Femur (tissue), 1 donor: ENCODE data around the gene PLXNA3.

ENCODE experiments used
- DNase-seq: peaks from one replicate; pipeline ENCODE4 v3.0.0-alpha.2; 2017

PLXNA3 gene

GRCh38 chrX:154436374-154436982, 21.6 kb upstream of the PLXNA3 start:
- peak; percentile 44 for DNase-seq

GRCh38 chrX:154436983-154437752, 20.9 kb upstream of the PLXNA3 start, which contains the start of gene GDI1:
Gene GDI1, plus strand, starts transcription at chrX:154437154. Its CDS starts 101 bp downstream, at chrX:154437255.
- DNase-seq: peak; percentile 54

GRCh38 chrX:154437971-154438893, 19.8 kb upstream of the PLXNA3 start:
- DNase-seq: no peak

GRCh38 chrX:154439841-154440240, 18.2 kb upstream of the PLXNA3 start:
- no peak for DNase-seq

- no peak for DNase-seq
Measured at GRCh38 chrX:154440623-154441357, 17.3 kb upstream of the PLXNA3 start.

- DNase-seq: no peak
Measured at GRCh38 chrX:154441564-154441963, 16.5 kb upstream of the PLXNA3 start.

GRCh38 chrX:154441984-154442707, 15.9 kb upstream of the PLXNA3 start:
- DNase-seq: no peak

GRCh38 chrX:154443479-154443910, 14.6 kb upstream of the PLXNA3 start:
- DNase-seq: no peak

- DNase-seq: peak; percentile 86
Measured at GRCh38 chrX:154443992-154444754, 13.9 kb upstream of the PLXNA3 start, which contains the start of gene FAM50A. Gene FAM50A, plus strand, starts transcription at chrX:154444141. Its CDS starts 95 bp downstream, at chrX:154444236.

GRCh38 chrX:154444755-154445246, 13.3 kb upstream of the PLXNA3 start:
- no peak for DNase-seq

GRCh38 chrX:154445776-154446175, 12.3 kb upstream of the PLXNA3 start:
- no peak for DNase-seq

GRCh38 chrX:154446430-154446829, 11.7 kb upstream of the PLXNA3 start:
- no peak for DNase-seq

GRCh38 chrX:154448484-154448883, 9.6 kb upstream of the PLXNA3 start:
- no peak for DNase-seq

- DNase-seq: no peak
Measured at GRCh38 chrX:154449618-154450017, 8.5 kb upstream of the PLXNA3 start.

GRCh38 chrX:154450312-154450711, 7.8 kb upstream of the PLXNA3 start:
- DNase-seq: no peak

GRCh38 chrX:154452823-154453222, 5.3 kb upstream of the PLXNA3 start:
- no peak for DNase-seq

GRCh38 chrX:154457491-154458115, 478 bp upstream of the PLXNA3 start:
- no peak for DNase-seq

- peak; percentile 64 for DNase-seq
Measured at GRCh38 chrX:154458954-154459778, 1.1 kb downstream of the PLXNA3 start.

- DNase-seq: no peak
Measured at GRCh38 chrX:154459832-154460231, 1.8 kb downstream of the PLXNA3 start.
